Hematopoietic multipotent progenitor cell treated with erythropoietin and hydrocortisone succinate and interleukin-3 and kit ligand, for 6 days (in vitro differentiated cells): ENCODE data around the gene IL17D.
A peak's percentile ranks its signal among the peaks of the same experiment; 100 is the strongest.
"Not testable (repeated sequence)": the region's sequence is repeated elsewhere in the genome, so short reads cannot be mapped to it uniquely, and the experiment has no call there.

Experiments used
- DNase-seq: peaks from one replicate; pipeline ENCODE4 v3.0.0-alpha.2; 2015

Gene IL17D

GRCh38 chr13:20702915-20703779 lies at the start of gene IL17D:
Gene IL17D (plus strand): TSS chr13:20703699. CDS start chr13:20704002, 303 bp downstream.
- DNase-seq, result peak; percentile 49

- DNase-seq, result no peak
Observed at GRCh38 chr13:20654156-20654555, 49.3 kb upstream of the IL17D start.

GRCh38 chr13:20658451-20659040 lies 45.0 kb upstream of the IL17D start:
- DNase-seq, result no peak

GRCh38 chr13:20664351-20664750 lies 39.1 kb upstream of the IL17D start:
- no peak for DNase-seq

- peak; percentile 10 for DNase-seq
Observed at GRCh38 chr13:20666948-20667347, 36.6 kb upstream of the IL17D start.

GRCh38 chr13:20667857-20668437 lies 35.6 kb upstream of the IL17D start:
- DNase-seq, result no peak

GRCh38 chr13:20669162-20669561 lies 34.3 kb upstream of the IL17D start:
- DNase-seq, result no peak

- DNase-seq, result no peak
Observed at GRCh38 chr13:20671789-20672188, 31.7 kb upstream of the IL17D start.

GRCh38 chr13:20672772-20673171 lies 30.7 kb upstream of the IL17D start:
- DNase-seq, result no peak

- no peak for DNase-seq
Observed at GRCh38 chr13:20673715-20674114, 29.8 kb upstream of the IL17D start.

- no peak for DNase-seq
Observed at GRCh38 chr13:20676213-20676612, 27.3 kb upstream of the IL17D start.

GRCh38 chr13:20678606-20679005 lies 24.9 kb upstream of the IL17D start:
- not testable (repeated sequence) for DNase-seq

GRCh38 chr13:20679879-20680278 lies 23.6 kb upstream of the IL17D start:
- no peak for DNase-seq

- no peak for DNase-seq
Observed at GRCh38 chr13:20680416-20681080, 23.0 kb upstream of the IL17D start.

- DNase-seq, result not testable (repeated sequence)
Observed at GRCh38 chr13:20681481-20681880, 22.0 kb upstream of the IL17D start.

GRCh38 chr13:20682061-20682460 lies 21.4 kb upstream of the IL17D start:
- no peak for DNase-seq

GRCh38 chr13:20684041-20684440 lies 19.5 kb upstream of the IL17D start:
- no peak for DNase-seq

GRCh38 chr13:20684546-20684945 lies 19.0 kb upstream of the IL17D start:
- DNase-seq, result no peak

GRCh38 chr13:20685092-20685491 lies 18.4 kb upstream of the IL17D start:
- no peak for DNase-seq

- DNase-seq, result no peak
Observed at GRCh38 chr13:20686167-20686566, 17.3 kb upstream of the IL17D start.

GRCh38 chr13:20686863-20687579 lies 16.5 kb upstream of the IL17D start:
- no peak for DNase-seq

GRCh38 chr13:20689291-20689690 lies 14.2 kb upstream of the IL17D start:
- no peak for DNase-seq

GRCh38 chr13:20691616-20692015 lies 11.9 kb upstream of the IL17D start:
- no peak for DNase-seq
